ENCODE data around the gene SMIM1. TPM values are rescaled to one million over a fixed set of nuclear protein-coding genes. Genes with fewer than 3 reads are reported as not detected.

The SMIM1 gene
- total and polyA plus RNA-seq, 9 of the 15 experiments (the other 6 are each of a cell fraction or from before 2014, with no cell fraction given): 2.3 to 125 (median 24.3) TPM

GRCh38 chr1:3775490-3776230, 3.1 kb downstream of the SMIM1 start (continued):
- TF ChIP-seq ZNF318 (IDR thresholded peaks at IDR 0.05; ENCODE audit: borderline replicate concordance in 1 of 2, low read depth in 1 of 2): no peak
- TF ChIP-seq HNRNPL (IDR thresholded peaks at IDR 0.05; ENCODE audit: low read depth, low read length): peak; percentile 96
- TF ChIP-seq MLX (CRISPR knock-in tag; conservative IDR thresholded peaks at IDR 0.05): no peak
- peak; percentile 83 for TF ChIP-seq BHLHE40 (IDR thresholded peaks at IDR 0.05; ENCODE audit: low read length)
- peak in 1 of 2 experiments; percentile 26; a peak in 1 of 4 replicates for TF ChIP-seq ARNT (IDR thresholded peaks at IDR 0.05)
- no peak for TF ChIP-seq FOXJ3 (CRISPR knock-in tag; IDR thresholded peaks at IDR 0.05)
- TF ChIP-seq ZNF830 (CRISPR knock-in tag; IDR thresholded peaks at IDR 0.05): no peak
- TF ChIP-seq SRSF9 (IDR thresholded peaks at IDR 0.05; ENCODE audit: borderline replicate concordance, low read depth, low read length): no peak
- TF ChIP-seq NR2C2 (CRISPR knock-in tag; IDR thresholded peaks at IDR 0.05): peak; percentile 87; the same call in 1 of the 2 replicates
- TF ChIP-seq NR2C2 (tag; IDR thresholded peaks at IDR 0.05): peak; percentile 78
- peak; percentile 57; the same call in 1 of the 2 replicates for TF ChIP-seq NCOR1 (IDR thresholded peaks at IDR 0.05)
- peak; percentile 85 for TF ChIP-seq FOXK1 (CRISPR knock-in tag; IDR thresholded peaks at IDR 0.05; ENCODE audit: borderline replicate concordance)
- TF ChIP-seq SMAD3 (CRISPR knock-in tag; conservative IDR thresholded peaks at IDR 0.05): no peak; the same call in 1 of the 2 replicates
- no peak for TF ChIP-seq HINFP (tag; conservative IDR thresholded peaks at IDR 0.05; ENCODE audit: low read depth)
